Middle frontal gyrus (tissue), 1 donor: ENCODE measurements around the gene FER1L5.

Experiments used
- DNase-seq: peaks from one replicate; pipeline ENCODE4 v3.0.0-alpha.2; 2015; ENCODE audit warnings: low spot score; ENCODE audit errors: extremely low spot score

Gene FER1L5

DNA sequence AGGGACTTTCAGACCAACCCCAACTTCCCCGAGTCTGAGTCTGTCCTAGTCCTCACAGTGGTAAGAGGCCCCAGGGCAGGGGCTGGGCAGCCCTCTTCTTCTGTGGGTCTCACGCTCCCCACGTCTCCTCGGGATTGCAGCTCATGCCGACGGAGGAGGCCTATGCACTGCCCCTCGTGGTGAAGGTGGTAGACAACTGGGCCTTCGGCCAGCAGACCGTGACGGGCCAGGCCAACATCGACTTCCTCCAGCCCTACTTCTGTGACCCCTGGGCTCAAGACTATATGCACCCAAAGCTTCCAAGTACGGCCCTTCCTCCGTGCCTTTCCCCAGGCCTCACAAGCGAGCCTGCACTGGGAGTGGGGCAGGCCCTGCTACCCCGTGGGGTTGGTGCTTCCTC lies 53.0 kb downstream of the FER1L5 start:
- DNase-seq: no peak

GRCh38 chr2:96697476-96697875 lies 54.9 kb downstream of the FER1L5 start:
- DNase-seq: no peak

DNA sequence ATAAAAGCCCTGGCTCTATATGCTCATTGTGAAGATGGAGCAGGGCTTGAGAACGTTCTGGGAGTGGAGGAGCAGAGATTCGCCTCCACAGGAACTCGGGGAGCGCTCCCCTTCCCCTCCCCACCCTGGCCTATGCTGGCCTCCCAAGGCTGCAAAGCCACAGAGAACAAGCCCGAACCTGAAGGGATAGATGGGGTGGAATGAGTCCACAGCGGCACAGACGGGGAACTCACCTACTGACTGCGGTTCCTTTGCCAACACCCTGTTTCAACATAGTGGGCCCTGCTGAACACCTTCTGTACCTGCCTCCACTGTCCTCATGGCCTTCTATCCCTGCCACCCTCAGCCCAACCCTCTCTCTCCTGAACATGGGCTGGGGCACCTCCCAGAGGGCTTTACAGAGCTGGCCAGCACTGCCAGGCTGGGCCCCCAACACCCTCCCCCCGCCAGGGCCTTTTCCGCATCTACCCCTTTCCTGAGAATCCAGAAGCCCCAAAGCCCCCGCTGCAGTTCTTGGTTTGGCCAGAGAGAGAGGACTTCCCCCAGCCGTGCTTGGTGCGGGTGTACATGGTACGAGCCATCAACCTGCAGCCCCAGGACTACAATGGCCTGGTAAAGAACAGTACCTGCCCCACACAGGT lies 55.8 kb downstream of the FER1L5 start:
- DNase-seq: no peak

GRCh38 chr2:96699021-96699420 lies 56.5 kb downstream of the FER1L5 start:
- no peak for DNase-seq

DNA sequence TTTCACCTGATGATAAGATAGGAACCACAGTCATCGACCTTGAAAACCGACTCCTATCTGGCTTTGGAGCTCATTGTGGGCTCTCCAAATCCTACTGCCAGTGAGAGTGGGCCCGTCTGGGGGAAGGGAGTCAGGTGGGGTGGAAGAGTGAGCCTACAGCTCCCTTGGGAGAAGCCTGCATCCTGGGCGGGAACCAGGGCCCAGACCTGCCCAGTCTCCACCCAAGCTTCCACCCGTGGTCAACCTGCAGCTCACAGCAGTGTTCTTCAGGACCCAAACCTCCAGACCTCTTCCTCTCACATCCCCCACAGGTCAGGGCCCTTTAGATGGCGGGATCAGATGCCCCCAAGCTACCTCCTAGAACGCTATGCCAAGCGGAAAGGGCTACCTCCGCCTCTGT lies 57.1 kb downstream of the FER1L5 start:
- DNase-seq: no peak

- DNase-seq: no peak
Measured at GRCh38 chr2:96700086-96700485, 57.5 kb downstream of the FER1L5 start.

DNA sequence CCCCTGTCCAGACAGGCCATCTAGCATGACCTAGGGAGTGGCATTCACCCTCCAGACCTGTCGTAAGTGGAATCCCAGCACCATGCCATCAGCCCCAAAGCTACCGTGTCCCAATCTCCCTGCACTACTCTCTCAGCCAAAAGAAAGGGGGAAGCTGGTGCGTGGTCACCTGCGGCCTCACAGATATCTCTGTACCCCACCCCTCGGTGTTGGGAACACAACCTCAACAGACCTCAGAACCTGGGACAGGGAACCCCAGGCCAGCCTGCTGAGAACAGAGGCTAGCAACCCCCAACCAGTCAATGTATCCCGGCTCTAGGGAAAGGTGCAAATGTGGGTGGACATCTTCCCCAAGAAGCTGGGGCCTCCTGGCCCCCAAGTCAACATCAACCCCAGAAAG lies 59.1 kb downstream of the FER1L5 start:
- DNase-seq: no peak

GRCh38 chr2:96702098-96702785 lies 59.7 kb downstream of the FER1L5 start:
- no peak for DNase-seq

- DNase-seq: no peak
Measured at GRCh38 chr2:96703021-96703751, 60.6 kb downstream of the FER1L5 start.

GRCh38 chr2:96710985-96711384 lies 68.4 kb downstream of the FER1L5 start:
- DNase-seq: no peak

DNA sequence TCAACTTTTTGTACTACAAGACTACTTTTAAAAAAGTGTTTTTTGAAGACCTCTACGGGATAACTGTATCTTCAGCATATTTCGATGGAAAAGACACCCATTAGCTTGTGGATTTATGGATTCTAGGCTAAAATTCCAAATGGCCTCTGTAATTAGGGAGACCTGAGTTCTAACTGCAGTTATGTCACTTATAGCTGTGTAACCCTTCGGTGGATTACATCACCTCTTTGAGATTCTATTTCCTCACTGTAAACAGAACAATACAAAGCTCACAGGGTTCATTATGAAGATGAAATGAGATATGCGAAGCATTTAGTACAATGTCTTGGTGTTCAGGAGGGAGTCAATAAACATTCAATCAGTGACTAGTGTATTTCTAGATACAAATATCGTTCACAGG lies 73.1 kb downstream of the FER1L5 start:
- no peak for DNase-seq

DNA sequence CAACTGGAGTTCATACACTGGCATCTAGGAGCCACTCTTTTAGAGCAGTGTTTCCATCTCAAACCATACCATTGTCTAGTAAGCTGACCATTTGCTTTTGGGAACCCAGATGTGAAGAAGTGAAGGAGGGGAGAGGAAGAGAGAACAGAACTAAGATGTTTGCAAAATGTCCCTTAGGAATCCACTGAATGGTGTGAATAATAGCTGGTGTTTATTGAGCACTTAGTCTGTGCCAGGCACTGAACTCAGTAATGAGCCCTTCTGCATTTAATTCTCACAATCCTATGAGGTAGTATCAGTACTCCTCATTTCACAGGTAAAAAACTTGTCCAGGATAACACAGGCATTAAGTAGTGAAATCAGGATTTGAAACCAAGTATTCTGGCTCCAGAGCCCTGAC lies 73.8 kb downstream of the FER1L5 start:
- DNase-seq: no peak

DNA sequence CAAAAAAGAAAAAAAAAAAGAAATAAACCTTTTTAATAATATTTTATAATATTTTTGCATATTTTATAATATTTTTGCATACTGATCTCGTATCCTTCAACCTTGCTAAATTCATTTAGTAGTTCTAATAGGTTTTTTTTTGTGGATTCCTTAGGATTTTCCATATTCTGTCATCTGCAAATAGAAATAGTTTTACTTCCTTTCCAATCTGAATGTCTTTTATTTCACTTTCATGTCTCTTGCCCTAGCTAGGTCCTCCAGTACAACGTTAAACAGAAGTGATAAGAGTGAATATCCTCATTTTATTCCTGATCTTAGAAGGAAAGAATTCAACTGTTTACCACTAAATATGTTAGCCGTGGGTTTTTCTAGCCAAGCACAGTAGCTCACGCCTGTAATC lies 83.6 kb downstream of the FER1L5 start:
- DNase-seq: no peak

- DNase-seq: no peak
Measured at GRCh38 chr2:96727431-96727830, 84.9 kb downstream of the FER1L5 start.

- DNase-seq: no peak
Measured at GRCh38 chr2:96729748-96730147, 87.2 kb downstream of the FER1L5 start.

DNA sequence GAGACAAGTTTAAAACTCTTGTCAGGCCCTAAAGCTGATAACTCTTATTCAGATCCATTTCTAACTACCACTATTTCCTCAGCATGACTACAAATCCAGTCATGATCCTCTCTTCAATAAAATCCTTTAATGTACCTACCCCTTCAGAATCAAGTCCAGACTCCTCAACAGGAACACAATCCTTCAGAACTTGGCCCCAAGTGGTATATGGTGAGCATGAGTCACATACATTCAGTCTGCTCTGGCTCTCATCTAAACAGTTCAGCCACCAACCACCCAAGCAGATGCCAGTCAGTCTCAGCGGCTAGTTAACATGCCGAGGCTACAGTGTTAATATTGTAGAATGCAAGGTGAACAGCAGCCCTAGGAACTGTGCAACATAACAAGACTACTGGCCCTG lies 87.6 kb downstream of the FER1L5 start:
- DNase-seq: no peak

GRCh38 chr2:96733931-96734330 lies 91.4 kb downstream of the FER1L5 start:
- no peak for DNase-seq

GRCh38 chr2:96734880-96735583 lies 92.5 kb downstream of the FER1L5 start:
- no peak for DNase-seq

GRCh38 chr2:96737251-96737650 lies 94.7 kb downstream of the FER1L5 start:
- DNase-seq: no peak

DNA sequence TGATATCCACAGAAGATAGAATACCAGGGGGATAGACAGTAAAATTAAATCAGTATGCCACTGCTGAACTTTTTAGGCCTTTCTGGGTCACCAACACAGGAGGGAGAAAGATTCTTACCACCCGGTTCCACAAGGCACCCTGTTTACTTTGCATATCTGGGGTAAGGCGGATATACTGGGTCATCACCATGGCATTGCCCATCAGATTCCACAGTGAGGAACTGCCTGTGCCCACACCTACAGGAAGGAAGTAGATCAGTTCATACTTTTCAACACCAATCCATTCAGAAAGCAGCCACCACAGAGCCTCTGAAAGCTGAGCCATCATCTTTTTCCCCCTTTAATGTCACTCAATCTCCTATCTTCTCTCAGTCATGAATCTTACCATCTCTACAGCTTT lies 95.3 kb downstream of the FER1L5 start:
- no peak for DNase-seq

DNA sequence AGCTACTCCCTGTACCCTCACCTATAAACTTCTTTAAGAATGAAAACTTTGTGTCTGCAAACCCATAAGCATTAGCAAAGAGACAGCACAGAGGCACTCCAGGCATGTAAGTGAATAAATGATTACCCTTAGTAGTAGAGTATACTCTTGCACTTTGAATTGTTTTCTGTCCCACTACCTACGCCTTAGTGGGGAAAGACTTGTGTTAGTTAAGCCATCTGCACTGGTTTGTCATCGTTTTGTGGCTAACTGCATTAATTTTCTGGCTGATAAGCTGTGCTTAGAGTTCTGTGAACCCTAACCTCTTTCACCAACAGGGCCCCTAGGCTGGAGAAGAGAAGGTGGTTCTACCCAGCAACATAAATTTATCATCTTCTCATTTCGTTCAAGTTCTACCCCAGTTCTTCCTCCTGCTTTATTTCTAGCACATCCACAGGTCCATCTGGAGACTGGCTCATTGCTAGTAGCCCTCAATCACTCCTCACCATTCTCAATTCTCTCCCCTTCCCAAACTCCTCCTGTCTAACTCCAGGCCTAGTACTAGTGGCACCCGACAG lies 96.6 kb downstream of the FER1L5 start:
- DNase-seq: no peak
